IPS DF 19.7 (cell line): ENCODE measurements around the gene KYNU.
"Not testable (repeated sequence)": the region's sequence is repeated elsewhere in the genome, so short reads cannot be mapped to it uniquely, and the experiment has no call there.

Experiments used
- DNase-seq: peaks from one replicate; pipeline ENCODE4 v3.0.0-alpha.2; 2013; ENCODE audit warnings: low read depth, low spot score

The KYNU gene

GRCh38 chr2:142877216-142877838 lies at the start of gene KYNU:
Gene KYNU (plus strand): TSS chr2:142877664. CDS start chr2:142885368, 7,704 bp downstream.
- DNase-seq, result no peak

GRCh38 chr2:142834021-142834420 lies 43.4 kb upstream of the KYNU start:
- DNase-seq, result no peak

- no peak for DNase-seq
Observed at GRCh38 chr2:142840436-142840835, 37.0 kb upstream of the KYNU start.

GRCh38 chr2:142841788-142842187 lies 35.7 kb upstream of the KYNU start:
- no peak for DNase-seq

GRCh38 chr2:142842369-142842768 lies 35.1 kb upstream of the KYNU start:
- DNase-seq, result no peak

GRCh38 chr2:142843731-142844130 lies 33.7 kb upstream of the KYNU start:
- no peak for DNase-seq

GRCh38 chr2:142848023-142848606 lies 29.3 kb upstream of the KYNU start:
- no peak for DNase-seq

- DNase-seq, result no peak
Observed at GRCh38 chr2:142849820-142850219, 27.6 kb upstream of the KYNU start.

- no peak for DNase-seq
Observed at GRCh38 chr2:142853912-142854311, 23.6 kb upstream of the KYNU start.

GRCh38 chr2:142857256-142858164 lies 20.0 kb upstream of the KYNU start:
- DNase-seq, result no peak

GRCh38 chr2:142858961-142859360 lies 18.5 kb upstream of the KYNU start:
- DNase-seq, result no peak

GRCh38 chr2:142862299-142862698 lies 15.2 kb upstream of the KYNU start:
- DNase-seq, result no peak

- DNase-seq, result no peak
Observed at GRCh38 chr2:142862847-142863246, 14.6 kb upstream of the KYNU start.

- DNase-seq, result no peak
Observed at GRCh38 chr2:142863485-142863961, 13.9 kb upstream of the KYNU start.

GRCh38 chr2:142864605-142865004 lies 12.9 kb upstream of the KYNU start:
- not testable (repeated sequence) for DNase-seq

GRCh38 chr2:142865924-142866323 lies 11.5 kb upstream of the KYNU start:
- DNase-seq, result no peak

- DNase-seq, result no peak
Observed at GRCh38 chr2:142866426-142866825, 11.0 kb upstream of the KYNU start.

GRCh38 chr2:142867136-142867535 lies 10.3 kb upstream of the KYNU start:
- DNase-seq, result no peak

GRCh38 chr2:142868229-142868762 lies 9.2 kb upstream of the KYNU start:
- no peak for DNase-seq

- not testable (repeated sequence) for DNase-seq
Observed at GRCh38 chr2:142869065-142869460, 8.4 kb upstream of the KYNU start.

GRCh38 chr2:142869461-142870106 lies 7.9 kb upstream of the KYNU start:
- no peak for DNase-seq

- DNase-seq, result no peak
Observed at GRCh38 chr2:142870526-142870925, 6.9 kb upstream of the KYNU start.
